22Rv1 (cell line): Measurements from ENCODE around the gene TNIP2.

ENCODE experiments used
- H3K27ac ChIP-seq: fragments of 450-650 bp; 2 replicates; pipeline ENCODE4 v1.5.1; 2017
- CTCF ChIP-seq: fragments of 450-650 bp; IDR thresholded peaks from 2 replicates; pipeline ENCODE4 v1.5.1; 2017; ENCODE audit warnings: mild to moderate bottlenecking
- ZFX ChIP-seq: fragments of 450-650 bp; IDR thresholded peaks from 2 replicates; pipeline ENCODE4 v1.6.1; 2017; ENCODE audit warnings: antibody characterized with exemption, borderline replicate concordance

TNIP2 gene

DNA sequence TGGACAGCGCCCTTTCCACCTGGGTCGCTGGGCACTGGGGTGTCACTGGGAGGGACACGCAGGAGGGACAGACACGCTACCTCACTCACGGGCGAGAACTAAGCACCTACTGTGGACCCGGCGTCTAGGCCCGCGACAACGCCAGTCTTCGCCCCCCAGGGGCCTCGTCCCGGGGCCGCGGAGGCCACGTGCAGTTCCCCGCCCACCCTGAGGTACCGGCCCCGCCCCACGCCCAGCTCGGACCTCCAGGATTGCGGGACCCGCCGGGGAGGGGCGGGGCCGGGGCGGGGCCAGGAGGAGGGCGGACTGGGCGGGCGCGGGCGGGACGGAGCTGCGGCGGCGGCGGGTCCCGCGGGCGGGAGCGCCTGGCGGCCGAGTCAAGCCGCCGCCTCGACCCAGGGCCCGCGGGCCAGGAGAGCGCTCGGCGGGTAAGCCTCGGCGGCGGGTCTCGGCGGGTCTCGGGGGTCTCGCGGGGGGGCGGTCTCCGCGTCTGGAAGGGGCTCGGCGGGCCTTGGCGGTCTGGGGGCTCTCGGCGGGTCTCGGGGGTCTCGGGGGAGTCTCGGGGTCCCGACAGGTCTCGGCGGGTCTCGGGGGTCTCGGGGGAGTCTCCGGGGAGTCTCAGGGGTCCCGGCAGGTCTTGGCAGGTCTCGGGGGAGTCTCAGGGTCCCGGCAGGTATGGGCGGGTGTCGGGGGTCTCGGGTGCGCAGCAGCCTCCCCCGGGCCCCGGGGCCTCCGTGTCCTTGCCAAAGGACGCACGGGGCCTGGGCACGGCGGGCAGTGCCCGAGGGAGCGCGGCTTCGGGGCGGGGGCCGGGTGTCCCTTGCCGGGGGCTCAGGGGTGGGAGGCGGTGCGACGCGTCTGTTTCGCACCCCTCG is 36.8 kb upstream of the TNIP2 start, which contains the start of gene SH3BP2:
SH3BP2 (plus strand) TSS at position 375 of the 875 bp plus-strand sequence. CDS start 27,533 bp downstream, outside the sequence.
- TF ChIP-seq CTCF (no peak), ZFX (no peak)
- H3K27ac ChIP-seq = no peak within 1 kb of the TSS

GRCh38 chr4:2792396-2792710 is 36.2 kb upstream of the TNIP2 start:
- no peak for TF ChIP-seq ZFX
- TF ChIP-seq CTCF = no peak
- H3K27ac ChIP-seq = no peak overlapping the region

DNA sequence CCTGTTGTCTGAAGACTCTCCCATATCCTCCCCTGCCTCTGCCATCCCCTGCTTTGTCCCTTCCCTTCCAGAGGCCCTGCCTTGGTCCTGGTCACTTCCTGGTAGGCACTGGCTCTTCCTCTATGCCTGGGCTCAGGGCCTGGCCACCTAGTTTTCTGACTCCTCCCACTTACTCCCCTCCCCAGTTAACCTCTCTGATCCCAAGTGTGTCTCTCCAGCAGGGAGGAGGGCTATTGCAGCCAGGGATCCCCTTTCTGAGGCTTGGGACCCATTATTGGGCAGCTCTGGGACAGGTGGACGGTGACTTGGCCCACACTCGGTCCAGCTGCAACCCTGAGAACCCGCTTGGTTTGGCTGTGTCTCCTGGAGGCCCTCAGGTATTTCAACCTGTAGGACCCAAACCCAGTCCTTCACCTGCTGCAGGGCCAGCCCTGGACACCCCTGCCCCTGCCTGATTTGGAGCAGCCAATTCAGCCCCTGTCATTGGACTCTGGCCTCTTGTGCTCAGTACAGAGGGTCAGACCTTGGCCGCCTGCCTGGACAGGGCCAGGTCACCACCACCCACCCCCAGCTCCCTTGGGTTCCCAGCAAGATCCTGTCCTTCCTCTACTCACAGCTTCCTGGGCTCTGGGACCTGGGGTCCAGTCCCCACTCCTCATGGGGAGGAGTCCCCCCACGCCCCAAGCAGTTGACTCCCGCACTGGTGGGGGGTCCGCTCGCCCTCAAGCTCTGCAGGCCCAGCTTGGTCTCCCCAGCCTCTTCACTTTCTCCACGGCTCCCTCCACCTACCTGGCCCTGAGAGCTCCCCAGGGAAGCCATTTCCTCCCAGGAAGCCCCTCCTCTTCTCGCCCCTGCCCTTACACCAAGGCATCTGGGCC is 35.6 kb upstream of the TNIP2 start:
- H3K27ac ChIP-seq = no peak overlapping the region
- no peak for TF ChIP-seq CTCF
- TF ChIP-seq ZFX = no peak

DNA sequence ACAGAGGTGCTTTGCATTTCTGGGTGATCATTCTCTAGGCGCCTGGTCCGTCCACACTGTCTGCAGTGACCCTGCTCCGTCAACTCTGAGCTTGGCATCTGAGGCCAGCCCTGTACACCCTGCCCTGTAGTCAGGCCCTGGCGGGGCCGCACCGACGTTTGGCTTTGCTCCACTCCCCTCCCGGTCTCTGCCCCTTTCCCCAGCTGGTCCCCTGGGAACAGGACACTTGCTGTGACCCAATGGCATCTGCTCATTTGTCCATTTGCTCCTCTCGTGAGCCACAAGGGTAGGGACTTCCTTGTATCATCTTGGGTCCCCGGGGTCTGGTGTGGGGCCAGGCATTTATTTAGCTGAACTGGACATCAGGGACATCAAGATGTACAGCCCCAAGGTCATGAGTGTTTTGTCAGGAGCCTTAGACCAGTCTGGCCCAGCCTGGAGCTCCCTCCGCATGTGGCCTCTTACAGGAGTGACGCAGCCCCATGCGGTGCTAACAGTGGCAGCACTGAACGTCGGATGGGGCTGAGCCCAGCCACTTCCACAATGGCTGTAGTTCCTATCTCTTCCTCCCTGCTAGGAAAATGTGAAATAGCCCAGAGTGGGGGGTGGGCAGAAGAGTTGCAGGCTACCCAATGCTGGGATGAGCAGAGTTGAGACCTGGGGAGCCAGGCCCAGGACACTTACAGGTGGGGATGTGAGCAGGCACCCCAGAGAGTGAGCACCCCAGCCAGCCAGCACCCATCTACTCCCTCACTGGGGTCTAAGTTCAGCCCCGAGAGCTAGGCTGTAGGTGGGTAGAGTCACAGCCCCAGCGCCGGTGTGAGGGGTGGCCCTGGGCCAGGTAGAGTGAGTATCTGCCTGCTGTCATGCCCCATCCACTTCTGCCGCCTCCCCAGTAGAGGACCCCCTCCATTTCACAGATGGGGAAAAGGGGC is 34.7 kb upstream of the TNIP2 start:
- TF ChIP-seq ZFX (no peak), CTCF (no peak)
- no peak overlapping the region for H3K27ac ChIP-seq

DNA sequence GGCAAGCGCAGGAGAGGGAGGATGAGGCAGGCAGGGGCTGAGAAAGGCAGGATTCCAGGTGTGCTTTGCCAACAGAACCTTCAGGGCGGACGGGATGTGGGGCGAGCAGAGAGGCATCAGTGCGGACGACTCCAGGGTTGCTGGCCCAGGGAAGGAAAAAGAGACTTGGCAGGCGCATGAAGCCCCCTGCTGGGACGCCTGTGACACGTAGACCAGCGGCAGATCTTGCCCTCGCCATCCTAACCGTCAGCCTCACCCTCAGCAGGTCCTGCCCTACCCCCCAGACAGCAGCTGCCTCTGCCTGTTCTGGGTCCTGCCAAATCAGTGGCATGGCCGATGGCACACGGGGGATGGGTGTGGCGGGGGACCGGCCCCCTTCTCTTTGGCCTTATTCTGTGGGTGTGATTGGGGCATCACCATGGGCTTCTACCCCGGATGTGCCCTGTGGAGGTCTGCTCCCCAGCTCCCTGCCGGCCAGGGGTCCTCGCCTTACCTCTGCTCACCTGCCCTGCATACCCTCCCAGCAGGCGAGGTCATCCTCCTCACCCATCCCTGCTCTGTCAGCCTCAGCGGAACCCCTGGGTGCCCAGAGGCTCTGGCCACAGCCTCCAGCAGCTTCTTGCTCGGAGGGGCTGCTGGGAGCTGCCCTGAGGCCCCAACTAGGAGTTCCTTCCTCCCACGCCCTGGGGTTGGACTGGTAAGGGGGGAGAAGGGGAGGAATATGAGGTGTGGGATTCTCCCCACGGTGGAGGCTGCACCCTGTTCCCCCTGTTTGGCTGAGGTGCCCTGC is 33.9 kb upstream of the TNIP2 start:
- H3K27ac ChIP-seq = no peak overlapping the region
- TF ChIP-seq CTCF (no peak), ZFX (no peak)

GRCh38 chr4:2789351-2789750 is 33.2 kb upstream of the TNIP2 start:
- H3K27ac ChIP-seq = no peak overlapping the region
- TF ChIP-seq CTCF = no peak
- no peak for TF ChIP-seq ZFX
